Glomerular endothelial cell (primary cell): ENCODE measurements around the gene NARF. TPM values are rescaled to one million over a fixed set of nuclear protein-coding genes. Genes with fewer than 3 reads are reported as not detected.

Experiments
- DNase-seq: peaks from one replicate; pipeline ENCODE4 v3.0.0-alpha.2; 2011; ENCODE audit warnings: low read depth, low spot score; ENCODE audit errors: extremely low read depth
- total RNA-seq: library from RNA; depleted of rRNA; stranded (reverse); fragments of >200 nt; gene quantifications from 2 replicates; pipeline ENCODE4 v1.2.3, GENCODE V29; 2015

Gene NARF
- total RNA-seq, 1 donor from 2014 or later, result 94.6 TPM

DNA sequence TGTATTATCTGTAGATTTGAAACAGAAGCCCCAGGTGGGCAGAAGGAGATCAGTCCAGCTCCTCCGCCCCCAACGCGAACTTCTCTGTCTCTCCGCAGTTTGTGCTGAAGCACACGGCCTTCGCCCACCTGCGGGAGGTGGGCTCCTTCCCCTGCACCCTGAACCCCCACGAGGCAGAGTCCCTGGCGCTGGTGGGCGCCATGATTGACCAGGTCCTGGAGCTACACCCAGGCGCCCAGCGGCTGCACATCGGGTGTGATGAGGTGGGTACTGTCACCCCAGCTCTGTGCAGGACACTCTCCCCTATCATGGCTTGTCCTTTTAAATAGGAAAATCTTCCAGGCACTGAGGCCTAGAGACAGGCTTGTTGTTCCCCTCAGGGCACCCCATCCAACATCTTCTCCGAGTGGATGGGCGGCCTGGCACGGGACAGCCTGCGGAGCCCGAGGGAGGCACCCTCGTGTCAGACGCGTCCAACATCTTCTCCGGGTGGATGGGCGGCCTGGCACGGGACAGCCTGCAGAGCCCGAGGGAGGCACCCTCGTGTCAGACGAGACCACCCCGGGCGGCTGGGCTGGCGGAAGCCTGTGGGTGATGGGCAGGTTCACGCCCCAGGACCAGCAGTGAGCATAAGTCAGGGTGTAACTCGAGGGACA is 24.9 kb upstream of the NARF start:
- no peak for DNase-seq

DNA sequence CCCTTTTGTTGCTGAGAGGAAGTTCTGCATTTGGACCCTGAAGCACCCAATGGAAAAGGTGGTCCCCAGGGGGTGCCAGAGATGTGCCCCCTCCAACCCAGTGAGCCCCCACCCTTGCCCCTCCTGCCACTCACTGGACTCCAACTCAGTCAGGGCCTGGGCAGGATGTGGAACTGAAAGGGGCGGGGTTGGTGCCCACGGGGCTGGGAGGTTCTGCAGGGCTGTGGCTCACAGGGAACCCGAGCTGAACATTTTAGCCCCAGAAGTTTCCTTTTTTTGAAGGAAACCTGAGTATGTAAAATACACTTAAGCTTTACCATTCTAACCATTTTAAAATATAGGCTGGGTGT is 24.4 kb upstream of the NARF start:
- no peak for DNase-seq

DNA sequence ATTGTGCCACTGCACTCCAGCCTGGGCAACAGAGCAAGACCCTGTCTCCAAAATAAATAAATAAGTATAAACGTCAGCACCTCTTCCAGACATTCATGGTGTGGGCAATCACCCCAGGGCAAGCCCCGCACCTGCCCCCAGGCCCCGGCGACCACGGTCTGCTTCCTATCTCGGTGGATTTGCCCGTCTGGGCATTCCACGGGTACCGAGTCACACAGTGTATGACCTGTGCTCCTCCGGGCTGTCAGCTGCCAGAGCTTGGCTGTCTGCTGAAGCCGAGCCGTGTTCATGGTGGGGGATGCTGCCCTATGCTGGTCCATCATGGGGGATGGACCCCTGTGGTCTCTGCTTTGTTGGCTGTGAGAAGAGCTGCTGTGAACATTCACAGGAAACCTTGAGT is 23.4 kb upstream of the NARF start:
- no peak for DNase-seq

DNA sequence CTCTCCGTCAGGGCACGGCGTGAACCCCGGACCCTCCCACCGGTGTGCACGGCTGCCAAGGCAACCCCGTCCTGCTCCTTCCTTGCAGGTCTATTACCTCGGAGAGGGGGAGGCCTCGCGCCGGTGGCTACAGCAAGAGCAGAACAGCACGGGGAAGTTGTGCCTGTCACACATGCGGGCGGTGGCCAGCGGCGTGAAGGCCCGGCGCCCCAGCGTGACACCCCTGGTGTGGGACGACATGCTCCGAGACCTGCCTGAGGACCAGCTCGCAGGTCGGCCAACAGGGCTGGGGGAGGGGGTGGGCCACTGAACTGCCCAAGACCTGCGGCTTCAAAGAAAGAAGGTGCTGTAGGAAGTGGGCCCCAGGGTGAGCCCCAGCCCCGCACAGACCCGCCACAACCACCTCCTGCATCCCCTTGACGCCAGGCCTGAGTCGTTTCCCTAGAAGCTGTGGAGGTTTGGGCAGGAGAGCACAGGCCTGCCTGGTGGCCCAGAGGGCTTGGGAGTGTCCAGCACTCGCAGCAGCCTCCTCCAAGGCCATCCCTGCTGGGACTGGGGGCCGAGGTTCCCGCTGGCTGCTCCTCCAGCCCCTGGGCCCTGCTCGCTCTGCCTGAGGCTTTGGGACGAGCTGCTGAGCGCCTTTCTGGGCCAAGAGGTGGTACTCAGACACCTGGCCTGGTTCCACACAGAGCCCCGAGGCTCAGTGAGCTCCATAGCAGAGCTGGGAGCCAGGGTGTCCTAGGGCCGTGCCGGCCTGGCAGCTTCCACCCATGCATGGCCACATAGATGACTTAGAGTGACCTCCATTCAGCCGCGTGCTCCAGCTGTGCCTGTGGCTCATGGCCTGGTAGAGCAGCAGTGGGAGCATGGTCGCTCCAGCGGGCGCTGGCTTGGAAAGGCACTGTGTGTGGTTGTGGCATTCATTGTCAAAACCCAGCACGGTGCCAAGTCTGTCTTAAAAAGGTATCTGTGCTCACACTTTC is 22.6 kb upstream of the NARF start:
- no peak for DNase-seq

DNA sequence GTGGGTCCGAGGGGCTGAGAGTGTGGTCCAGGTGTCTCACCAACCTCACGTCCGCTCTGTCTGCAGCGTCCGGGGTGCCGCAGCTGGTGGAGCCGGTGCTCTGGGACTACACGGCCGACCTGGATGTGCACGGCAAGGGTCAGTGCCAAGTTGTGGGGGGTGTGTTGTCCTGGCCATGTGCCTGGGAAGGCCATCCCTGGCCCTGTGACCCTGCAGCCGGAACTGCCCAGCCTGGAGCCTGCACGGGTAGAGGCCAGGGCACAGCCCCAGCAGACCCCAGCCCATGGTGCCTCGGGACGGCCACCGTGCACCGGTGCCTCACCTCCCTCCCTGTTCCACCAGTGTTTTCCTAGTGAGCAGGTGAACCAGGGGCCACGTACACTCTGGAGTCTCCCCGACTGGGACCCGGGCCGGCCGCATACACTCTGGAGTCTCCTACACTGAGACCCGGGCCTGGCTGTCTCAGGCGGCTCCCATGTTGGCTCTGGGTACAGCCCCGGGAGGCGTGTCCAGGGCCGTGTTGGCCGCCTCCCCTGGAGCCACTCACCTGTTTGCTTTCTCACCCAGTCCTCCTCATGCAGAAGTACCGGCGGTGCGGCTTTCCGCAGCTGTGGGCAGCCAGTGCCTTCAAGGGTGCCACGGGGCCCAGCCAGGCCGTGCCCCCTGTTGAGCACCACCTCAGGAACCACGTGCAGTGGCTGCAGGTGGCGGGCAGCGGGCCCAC is 21.8 kb upstream of the NARF start:
- DNase-seq, result no peak

DNA sequence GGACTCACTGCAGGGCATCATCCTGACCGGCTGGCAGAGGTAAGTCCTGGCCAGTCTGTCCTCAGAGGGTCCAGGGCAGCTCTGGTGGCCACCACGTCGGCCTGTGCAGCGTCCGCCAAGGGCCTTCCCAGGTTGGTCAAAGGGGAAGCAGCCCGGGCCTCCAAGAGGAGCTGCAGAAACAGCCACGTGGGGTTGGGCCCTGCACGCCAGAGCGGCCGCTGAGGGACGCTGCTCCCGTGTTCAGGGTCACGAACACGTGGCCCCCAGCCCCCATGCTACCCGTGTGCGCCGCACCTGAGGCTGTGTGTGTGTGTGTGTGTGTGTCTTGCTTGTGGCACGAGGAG is 21.2 kb upstream of the NARF start:
- no peak for DNase-seq

DNA sequence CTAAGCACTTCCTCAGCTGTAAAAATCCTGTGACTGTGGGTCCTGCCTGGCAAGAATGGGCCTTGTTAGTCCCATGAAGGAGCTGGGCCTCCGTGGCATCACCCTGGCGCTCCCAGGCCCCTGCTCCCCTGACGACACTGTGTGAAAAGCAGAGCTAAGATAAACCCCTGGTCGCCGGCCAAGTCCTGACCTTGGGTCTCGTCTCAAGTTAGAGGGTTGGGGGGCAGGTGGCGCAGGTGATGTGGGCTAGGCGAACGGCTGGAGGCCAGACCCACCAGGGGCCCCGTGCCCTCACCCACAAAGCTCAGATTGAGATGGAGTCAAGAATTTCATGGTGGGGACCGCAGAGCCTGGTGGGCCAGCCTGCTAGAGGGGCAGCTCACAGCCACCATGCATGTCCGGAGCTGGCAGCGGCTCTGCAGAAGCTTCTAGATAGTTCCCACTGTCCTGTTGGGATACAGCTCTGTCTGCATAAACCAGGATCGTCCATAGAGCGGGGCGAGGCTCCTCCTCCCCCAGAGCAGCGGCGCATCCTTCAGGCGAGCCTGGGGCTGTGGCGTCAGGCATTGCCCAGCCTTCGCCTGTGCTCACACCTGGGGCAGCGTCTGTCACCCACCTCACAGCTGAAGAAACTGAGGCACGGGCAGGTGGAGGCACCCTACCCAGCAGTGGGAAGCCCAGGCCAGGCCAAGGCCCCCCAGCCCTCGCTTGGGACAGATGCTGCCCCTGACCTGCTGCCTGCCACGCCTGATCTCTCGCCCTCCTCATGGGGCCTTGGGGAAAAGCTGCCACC is 19.9 kb upstream of the NARF start:
- no peak for DNase-seq

DNA sequence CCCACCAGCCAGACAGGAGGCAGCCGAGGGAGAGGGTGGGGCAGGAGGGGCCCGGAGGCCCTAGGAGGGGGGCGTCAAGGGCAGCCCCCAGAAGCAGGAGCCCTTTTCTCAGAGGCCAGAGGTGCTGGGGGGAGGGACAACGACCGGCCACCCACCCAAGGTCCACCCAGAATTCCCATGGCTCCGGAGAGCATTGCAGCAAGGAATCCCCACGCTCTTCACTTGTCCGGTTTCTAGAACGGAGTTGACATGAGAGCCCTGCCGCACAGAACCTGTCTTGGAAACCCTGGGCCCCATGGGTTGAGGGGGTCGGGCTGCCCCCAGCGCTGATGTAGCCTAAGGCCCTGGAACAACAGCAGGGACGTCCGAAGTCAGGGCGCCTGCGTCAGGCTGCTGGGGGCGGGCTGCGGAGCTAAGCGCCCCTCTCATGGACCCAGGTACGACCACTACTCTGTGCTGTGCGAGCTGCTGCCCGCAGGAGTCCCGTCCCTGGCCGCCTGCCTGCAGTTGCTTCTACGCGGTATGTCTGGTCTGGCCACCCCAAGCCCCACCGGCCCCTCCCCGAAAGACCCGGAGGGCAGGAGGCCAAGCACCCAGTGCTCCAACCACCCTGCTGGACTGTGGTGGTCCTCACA is 19.2 kb upstream of the NARF start:
- no peak for DNase-seq

DNA sequence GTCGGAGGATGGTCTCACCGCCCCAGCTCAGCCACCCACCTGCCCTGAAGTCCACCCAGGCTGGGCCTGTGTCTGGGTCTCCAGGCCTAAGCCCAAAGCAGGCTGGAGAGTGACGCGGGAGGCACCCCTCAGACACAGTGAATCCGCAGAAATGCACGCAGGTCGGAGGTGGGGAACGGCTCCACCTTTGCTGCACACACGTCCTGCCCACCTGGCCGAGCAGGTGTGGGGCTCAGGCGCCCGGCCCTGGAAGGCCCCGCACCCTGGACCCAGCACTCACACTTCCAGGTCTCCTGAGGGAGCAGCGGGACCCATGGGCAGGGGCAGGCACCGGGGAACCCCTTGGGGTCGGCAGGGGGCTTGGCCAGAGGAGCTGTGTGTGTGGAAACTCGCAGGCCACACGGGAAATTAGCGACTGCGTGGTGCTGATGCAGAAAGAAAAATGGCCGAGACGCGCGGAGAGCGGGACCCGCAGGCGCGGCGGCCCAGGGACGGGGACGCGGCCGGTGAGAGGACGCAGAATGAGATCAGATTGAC is 18.6 kb upstream of the NARF start:
- no peak for DNase-seq

DNA sequence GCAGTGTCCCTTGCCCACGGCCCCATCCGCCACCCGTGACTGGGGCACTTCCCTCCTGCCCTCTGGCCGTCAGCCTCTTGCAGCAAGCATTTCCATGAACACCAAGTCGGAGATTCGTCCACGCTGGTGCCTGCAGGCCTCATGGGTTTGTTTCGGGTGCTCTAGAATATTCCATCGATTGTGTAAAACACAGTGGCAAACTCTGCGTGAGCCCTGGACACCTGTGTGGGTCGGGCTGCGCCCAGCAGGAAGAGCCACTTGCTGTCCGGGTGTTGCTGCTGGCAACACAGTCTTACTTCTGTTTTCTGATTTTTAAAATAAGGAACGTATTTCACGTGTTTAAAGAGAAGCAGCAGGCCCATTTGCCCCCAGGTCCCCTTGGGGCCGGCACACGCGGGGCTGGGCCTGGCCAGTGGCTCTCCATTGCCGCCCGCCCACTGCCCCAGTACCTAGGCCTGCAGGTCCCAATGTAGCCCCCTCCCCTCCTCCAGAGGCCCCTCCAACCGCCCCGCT is 18.0 kb upstream of the NARF start:
- DNase-seq, result no peak

DNA sequence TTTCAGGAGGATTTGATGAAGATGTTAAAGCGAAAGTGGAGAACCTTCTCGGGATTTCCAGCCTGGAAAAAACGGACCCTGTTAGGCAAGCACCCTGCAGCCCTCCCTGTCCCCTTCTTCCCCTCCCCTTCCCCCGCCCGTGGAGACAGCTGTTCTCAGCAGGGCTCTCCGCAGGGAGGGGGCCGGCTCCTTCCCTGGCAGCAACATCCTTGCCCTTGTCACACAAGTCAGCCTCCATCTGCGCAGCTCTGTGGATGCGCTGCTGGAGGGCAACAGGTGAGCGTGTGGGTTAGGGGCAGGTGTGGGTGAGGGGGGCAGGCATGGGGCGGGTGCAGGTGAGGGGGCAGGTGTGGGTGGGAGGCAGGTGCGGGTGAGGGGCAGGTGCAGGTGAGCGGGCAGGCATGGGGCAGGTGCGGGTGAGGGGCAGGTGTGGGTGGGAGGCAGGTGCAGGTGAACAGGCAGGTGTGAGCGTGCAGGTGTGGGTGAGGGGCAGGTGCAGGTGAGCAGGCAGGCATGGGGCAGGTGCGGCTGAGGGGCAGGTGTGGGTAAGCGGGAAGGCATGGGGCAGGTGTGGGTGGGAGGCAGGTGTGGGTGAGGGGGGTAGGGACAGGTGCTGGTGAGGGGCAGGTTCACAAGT is 17.4 kb upstream of the NARF start:
- DNase-seq, result no peak

DNA sequence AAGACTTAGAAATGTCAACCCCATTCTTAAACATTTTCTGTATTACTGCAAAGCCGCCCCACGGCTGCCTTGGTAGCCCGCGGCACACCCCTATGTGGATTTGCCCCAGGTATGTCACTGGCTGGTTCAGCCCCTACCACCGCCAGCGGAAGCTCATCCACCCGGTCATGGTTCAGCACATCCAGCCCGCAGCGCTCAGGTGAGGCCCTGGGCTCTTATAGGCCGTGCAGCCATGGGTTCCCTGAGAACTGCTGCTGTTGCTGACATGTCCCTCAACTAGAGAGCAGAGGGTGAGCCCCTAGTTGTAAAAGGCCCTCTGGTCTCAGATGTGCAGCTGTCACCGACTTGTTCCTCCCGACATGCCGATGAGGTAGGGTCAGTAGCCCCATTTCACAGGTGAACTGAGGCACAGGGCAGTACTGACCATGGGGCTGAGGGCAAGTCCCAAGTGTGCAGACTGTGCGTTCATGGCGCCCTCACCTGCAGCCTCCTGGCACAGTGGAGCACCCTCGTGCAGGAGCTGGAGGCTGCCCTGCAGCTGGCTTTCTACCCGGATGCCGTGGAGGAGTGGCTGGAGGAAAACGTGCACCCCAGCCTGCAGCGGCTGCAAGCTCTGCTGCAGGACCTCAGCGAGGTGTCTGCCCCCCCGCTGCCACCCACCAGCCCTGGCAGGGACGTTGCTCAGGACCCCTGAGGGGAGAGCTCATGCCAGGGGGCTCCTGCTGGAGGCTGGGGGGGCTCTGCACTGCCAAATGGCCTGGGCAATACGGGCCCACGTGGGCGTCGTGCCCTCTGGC is 16.7 kb upstream of the NARF start:
- DNase-seq, result no peak

DNA sequence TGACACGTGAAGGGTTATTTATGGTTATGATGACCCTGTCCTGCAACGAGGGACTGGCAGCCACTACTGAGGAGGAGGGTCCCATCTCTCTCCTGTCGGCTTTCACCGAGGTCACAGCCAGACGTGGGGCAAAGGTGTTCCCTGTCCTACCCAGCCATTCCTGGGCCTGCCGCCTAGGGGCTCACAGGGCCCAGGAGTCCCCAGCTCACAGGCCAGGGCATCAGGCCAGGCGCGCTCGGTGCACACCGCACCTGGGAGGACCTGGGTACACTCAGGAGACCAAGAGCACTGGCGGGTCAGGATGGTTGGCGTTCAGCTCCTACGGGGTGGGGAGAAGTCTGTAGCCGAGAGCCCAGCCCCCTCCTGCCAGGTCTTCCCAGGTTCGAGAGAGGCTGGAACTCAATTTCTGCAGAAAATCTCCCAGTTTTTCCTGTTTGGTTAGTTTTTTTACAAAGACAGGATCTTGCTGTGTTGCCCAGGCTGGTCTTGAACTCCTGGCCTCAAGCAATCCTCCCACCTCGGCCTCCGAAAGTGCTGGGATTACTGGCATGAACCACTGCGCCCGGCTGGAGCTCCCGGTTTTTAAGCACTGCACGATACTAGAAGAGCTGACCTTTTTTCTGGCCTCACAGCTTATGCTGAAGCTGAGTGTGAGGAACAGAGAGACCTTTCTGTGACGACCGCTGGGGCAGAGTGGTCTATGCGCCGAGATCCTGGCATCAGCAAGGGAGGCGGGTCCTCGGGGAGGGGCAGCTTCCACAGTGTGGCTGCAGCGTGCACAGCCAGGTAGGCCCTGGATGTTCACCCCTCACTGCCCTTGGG is 15.7 kb upstream of the NARF start:
- DNase-seq, result no peak

DNA sequence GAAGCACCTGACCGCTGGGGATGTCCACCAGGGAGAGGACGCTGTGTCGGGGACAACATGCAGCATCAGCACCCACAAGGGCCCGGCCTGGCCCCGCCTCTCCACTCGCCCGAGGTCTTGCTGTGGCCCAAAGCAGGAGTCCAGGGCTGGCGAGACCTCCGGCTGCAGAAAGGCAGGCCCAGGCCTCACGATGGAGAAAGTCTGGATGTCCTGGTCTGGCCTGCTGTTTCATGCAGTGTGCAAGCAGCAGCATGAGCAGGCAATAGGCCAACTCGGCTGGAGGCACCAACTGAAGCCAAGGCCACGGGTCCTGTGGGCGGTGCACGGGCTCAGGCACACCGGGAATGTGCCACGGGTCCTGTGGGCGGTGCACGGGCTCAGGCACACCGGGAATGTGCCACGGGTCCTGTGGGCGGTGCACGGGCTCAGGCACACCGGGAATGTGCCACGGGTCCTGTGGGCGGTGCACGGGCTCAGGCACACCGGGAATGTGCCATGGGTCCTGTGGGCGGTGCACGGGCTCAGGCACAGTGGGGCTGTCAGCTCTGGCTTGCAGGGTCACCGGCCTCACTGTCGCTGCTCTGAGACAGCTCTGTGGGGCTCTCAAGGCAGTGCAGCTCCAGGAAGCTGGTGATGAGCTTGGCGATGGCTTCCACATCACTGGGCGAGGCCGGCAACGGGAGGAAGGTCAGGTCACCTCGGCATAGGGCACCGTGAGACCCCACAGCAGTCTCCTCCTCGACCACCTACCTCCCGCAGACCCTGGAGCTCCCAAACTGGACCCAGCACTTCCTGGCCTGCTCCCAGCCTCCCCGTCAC is 14.9 kb upstream of the NARF start:
- no peak for DNase-seq

DNA sequence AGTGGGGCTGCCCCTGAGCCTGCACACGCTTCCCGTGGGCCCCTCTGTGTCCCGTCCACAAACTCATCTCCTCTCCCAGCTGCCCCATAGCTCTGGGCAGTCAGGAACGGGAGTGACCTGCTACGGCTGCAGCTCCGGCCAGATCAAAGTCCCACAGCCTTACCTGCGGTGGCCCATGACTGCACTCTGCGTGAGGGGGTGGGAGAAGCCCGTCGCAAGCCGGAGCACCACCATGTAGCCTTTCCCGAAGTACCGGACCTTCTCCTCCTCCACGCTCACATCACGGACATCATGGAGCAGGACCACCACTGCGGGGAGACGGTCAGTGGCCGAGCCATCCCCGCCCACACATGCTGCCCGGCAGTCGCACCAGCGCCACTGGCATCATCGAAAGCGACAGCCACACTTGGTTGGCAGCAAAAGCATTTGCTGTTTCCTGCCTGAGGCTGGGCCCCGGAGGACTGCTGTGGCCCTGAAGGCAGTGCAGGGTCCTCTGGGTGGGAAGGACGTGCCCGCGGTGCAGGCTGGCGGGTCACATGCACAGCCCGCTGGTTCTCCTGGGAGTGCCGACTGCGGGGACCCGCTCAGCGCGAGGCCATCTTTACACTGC is 14.2 kb upstream of the NARF start:
- DNase-seq, result no peak

DNA sequence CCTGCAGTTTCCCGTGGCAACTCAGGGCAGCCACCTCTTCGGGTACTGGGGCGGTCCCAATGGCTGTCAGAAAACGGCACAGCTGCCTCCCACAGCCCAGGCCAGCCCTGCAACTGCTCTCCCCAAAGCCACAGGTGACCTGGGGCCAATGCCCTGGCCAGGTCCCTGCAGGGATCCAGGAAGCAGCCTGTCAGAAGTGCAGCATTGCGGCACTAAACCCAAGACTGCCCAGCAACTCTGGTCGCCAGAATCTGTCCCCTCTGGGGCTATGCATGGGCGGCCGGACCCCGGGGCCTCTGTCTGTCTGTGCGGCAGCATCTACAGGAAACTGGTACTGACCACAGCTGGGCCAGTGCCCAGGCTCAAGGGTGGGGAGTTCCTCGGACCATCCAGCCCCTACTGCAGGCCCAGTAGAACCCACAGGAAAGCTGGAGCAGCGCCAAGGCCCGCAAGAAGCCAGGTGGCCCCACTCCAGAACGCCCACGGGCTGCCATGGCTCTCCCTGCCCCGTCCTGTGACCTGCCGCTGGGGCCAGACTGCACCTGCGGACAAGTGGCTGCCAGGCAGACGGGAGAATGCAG is 13.5 kb upstream of the NARF start:
- no peak for DNase-seq
